GM23248 (cell line): ENCODE data around the gene DPM1. TPM values are rescaled to one million over a fixed set of nuclear protein-coding genes. Genes with fewer than 3 reads are reported as not detected.

ENCODE experiments used
- DNase-seq: peaks from one replicate; pipeline ENCODE4 v3.0.0-alpha.2; 2015
- H2AFZ ChIP-seq: fragments of 200-600 bp; sonication (generic); 2 replicates; pipeline ENCODE4 v1.6.1; 2016; ENCODE audit warnings: antibody characterized with exemption
- H3F3A ChIP-seq: fragments of 200-600 bp; sonication (generic); 2 replicates; pipeline ENCODE4 v1.6.1; 2016; ENCODE audit warnings: mild to moderate bottlenecking, antibody characterized with exemption, mixed run types; ENCODE audit not compliant: insufficient read depth
- H3K27ac ChIP-seq: fragments of 200-600 bp; sonication (generic); 2 replicates; pipeline ENCODE4 v1.5.1; 2016; ENCODE audit warnings: mild to moderate bottlenecking
- H3K27me3 ChIP-seq: fragments of 200-600 bp; sonication (generic); replicated peaks from 2 replicates; pipeline ENCODE4 v1.6.1; 2016; ENCODE audit warnings: mild to moderate bottlenecking; ENCODE audit not compliant: insufficient read depth
- H3K36me3 ChIP-seq: fragments of 200-600 bp; sonication (generic); 2 replicates; pipeline ENCODE4 v1.6.1; 2016; ENCODE audit warnings: low read depth, mild to moderate bottlenecking
- H3K4me1 ChIP-seq: fragments of 200-600 bp; sonication (generic); 2 replicates; pipeline ENCODE4 v1.6.1; 2016; ENCODE audit warnings: mild to moderate bottlenecking; ENCODE audit not compliant: insufficient read depth
- H3K4me2 ChIP-seq: fragments of 200-600 bp; sonication (generic); one replicate; pipeline ENCODE4 v1.6.1; 2016; ENCODE audit warnings: mild to moderate bottlenecking; ENCODE audit not compliant: unreplicated experiment
- H3K4me3 ChIP-seq: fragments of 200-600 bp; sonication (generic); 2 replicates; pipeline ENCODE4 v1.5.1; 2016; ENCODE audit warnings: mild to moderate bottlenecking
- H3K79me2 ChIP-seq: fragments of 200-600 bp; sonication (generic); 2 replicates; pipeline ENCODE4 v1.6.1; 2016; ENCODE audit warnings: mild to moderate bottlenecking; ENCODE audit not compliant: insufficient read depth
- H3K9ac ChIP-seq: fragments of 200-600 bp; sonication (generic); 2 replicates; pipeline ENCODE4 v1.6.1; 2016; ENCODE audit warnings: mild to moderate bottlenecking
- H3K9me2 ChIP-seq: fragments of 200-600 bp; sonication (generic); 2 replicates; pipeline ENCODE4 v1.6.1; 2016; ENCODE audit warnings: mixed run types, mild to moderate bottlenecking, moderate library complexity; ENCODE audit not compliant: insufficient read depth
- H3K9me3 ChIP-seq: fragments of 200-600 bp; sonication (generic); one replicate; pipeline ENCODE4 v1.6.1; 2017; ENCODE audit warnings: low read depth
- H4K20me1 ChIP-seq: fragments of 200-600 bp; sonication (generic); 2 replicates; pipeline ENCODE4 v1.6.0; 2016; ENCODE audit not compliant: insufficient read depth
- EZH2 ChIP-seq: fragments of 200-600 bp; sonication (generic); IDR thresholded peaks from 2 replicates; pipeline ENCODE4 v1.6.1; 2018; ENCODE audit warnings: antibody characterized with exemption, mild to moderate bottlenecking; ENCODE audit not compliant: insufficient read depth, poor library complexity, severe bottlenecking
- EZH2phosphoT487 ChIP-seq: fragments of 200-600 bp; sonication (generic); IDR thresholded peaks from 2 replicates; pipeline ENCODE4 v1.6.1; 2018; ENCODE audit warnings: antibody characterized with exemption, moderate library complexity, mild to moderate bottlenecking, low read depth; ENCODE audit not compliant: insufficient read depth
- WGBS, 2 experiments: methylation state at CpG; one replicate each; pipeline ENCODE4 v1.1.6; 2015 to 2017; ENCODE audit warnings: low lambda C conversion rate in 2 of 2, low coverage in 1 of 2; ENCODE audit errors: missing lambda C conversion rate in 2 of 2; 5-methylcytosine and 5-hydroxymethylcytosine counted together
- in situ Hi-C: fragments of 300-500 bp; cut with MboI; formaldehyde crosslinking; loops from 2 replicates; pipeline ENCODE4 v1.15.0; 2020
- polyA plus RNA-seq: library from polyadenylated mRNA; unstranded; fragments of >200 nt; fragmentation: Nextera tagmentation; extraction: Ambion mirVana; gene quantifications from 2 replicates; pipeline ENCODE4 v1.2.1, GENCODE V29; 2016
- total RNA-seq: library from RNA; depleted of rRNA; stranded (reverse); fragments of >200 nt; shearing (Covaris generic); gene quantifications from 2 replicates; pipeline ENCODE4 v1.2.3, GENCODE V29; 2014

DPM1 gene
- total and polyA plus RNA-seq, 2 experiments from 2014 or later, result 93.1 to 127 TPM

- in situ Hi-C loops, result no loop called here
- TF ChIP-seq EZH2phosphoT487 (no peak), EZH2 (no peak)
- H3K27ac ChIP-seq, result no peak overlapping the region
These were observed 31.8 kb downstream of the DPM1 start for GRCh38 chr20:50926530-50926929.

GRCh38 chr20:50924261-50924920 lies 33.9 kb downstream of the DPM1 start:
- H2AFZ ChIP-seq, result no peak overlapping the region
- H3K4me2 ChIP-seq, result no peak overlapping the region
- no peaks in the 10 kb centered on the region for H3K9me3 ChIP-seq
- H3K36me3 ChIP-seq, result peaks cover 20% of the 10 kb centered on the region
- H3F3A ChIP-seq, result peaks cover 17% of the 10 kb centered on the region
- no peak overlapping the region for H3K4me3 ChIP-seq
- WGBS, 2 experiments, result 57 to 66% methylated on average over 2 of the region's 2 CpGs
- peaks cover 27% of the 10 kb centered on the region for H4K20me1 ChIP-seq
- H3K27me3 ChIP-seq, result no peaks in the 10 kb centered on the region
- H3K9ac ChIP-seq, result no peak overlapping the region
- in situ Hi-C loops, result no loop called here
- H3K79me2 ChIP-seq, result peaks cover 100% of the 10 kb centered on the region
- peak; percentile 30 for DNase-seq
- no peaks in the 10 kb centered on the region for H3K9me2 ChIP-seq
- H3K27ac ChIP-seq, result peak overlapping the region; percentile 15
- H3K4me1 ChIP-seq, result peaks cover 50% of the 10 kb centered on the region
- TF ChIP-seq EZH2, result no peak
- no peak for TF ChIP-seq EZH2phosphoT487

More at GRCh38 chr20:50926530-50926929, 31.8 kb downstream of the DPM1 start:
- H3K4me3 ChIP-seq, result no peak overlapping the region
- H3K9ac ChIP-seq, result no peak overlapping the region
- H3K4me2 ChIP-seq, result no peak overlapping the region
- peaks cover 20% of the 10 kb centered on the region for H3K36me3 ChIP-seq
- DNase-seq, result no peak
- H2AFZ ChIP-seq, result no peak overlapping the region
- H3K9me3 ChIP-seq, result no peaks in the 10 kb centered on the region
- H4K20me1 ChIP-seq, result peaks cover 16% of the 10 kb centered on the region; the same call in 1 of the 2 replicates
- peaks cover 89% of the 10 kb centered on the region for H3K79me2 ChIP-seq
- H3K9me2 ChIP-seq, result no peaks in the 10 kb centered on the region
- WGBS, 2 experiments, result 44 to 59% methylated on average over 1 of the region's 1 CpG
- no peaks in the 10 kb centered on the region for H3K27me3 ChIP-seq
- peaks cover 9% of the 10 kb centered on the region; the same call in 1 of the 2 replicates for H3F3A ChIP-seq
- peaks cover 28% of the 10 kb centered on the region for H3K4me1 ChIP-seq

DNA sequence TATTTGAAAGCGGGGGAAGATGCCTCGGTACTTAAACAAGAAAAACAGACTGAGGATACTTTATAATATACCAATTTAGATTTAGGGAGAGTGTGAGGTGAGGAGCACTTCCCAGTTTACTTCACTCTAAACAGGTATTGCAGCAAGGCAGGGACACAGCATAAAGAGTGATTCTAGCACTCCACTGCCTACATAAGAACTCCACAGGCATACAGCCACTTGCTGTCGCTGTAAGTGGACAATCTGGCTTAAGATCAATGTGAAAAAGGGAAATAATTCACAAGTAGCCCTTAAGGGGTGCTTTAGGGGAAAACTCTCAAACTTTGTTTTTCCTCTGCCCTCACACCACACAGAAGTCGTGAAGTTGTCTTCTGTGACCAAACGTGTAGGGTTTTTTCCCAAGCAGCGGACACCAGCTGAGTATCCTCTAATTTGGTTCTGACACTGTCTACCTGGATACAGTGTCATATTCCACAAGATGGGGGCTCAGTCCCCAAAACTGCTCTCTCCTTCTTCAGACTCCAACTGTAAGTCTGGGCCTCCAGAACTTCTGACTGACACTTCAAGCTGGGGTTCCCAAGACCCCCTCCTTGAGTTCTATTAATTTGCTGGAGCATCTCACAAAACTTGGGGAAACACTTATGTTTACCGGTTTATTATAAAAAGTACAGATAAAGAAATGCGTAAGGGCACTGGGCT lies 36.4 kb downstream of the DPM1 start:
- TF ChIP-seq EZH2phosphoT487 (no peak), EZH2 (no peak)
- H3K27me3 ChIP-seq, result no peaks in the 10 kb centered on the region
- no peak overlapping the region for H3K4me2 ChIP-seq
- peaks cover 100% of the 10 kb centered on the region for H3K79me2 ChIP-seq
- H3K9me3 ChIP-seq, result no peaks in the 10 kb centered on the region
- H3K27ac ChIP-seq, result peak overlapping the region; percentile 63
- no peak overlapping the region for H3K4me3 ChIP-seq
- 70 to 81% methylated on average over 8 of the region's 8 CpGs for WGBS, 2 experiments
- no peak overlapping the region for H2AFZ ChIP-seq
- peaks cover 36% of the 10 kb centered on the region for H3F3A ChIP-seq
- no peaks in the 10 kb centered on the region for H3K9me2 ChIP-seq
- peaks cover 11% of the 10 kb centered on the region; the same call in 1 of the 2 replicates for H3K36me3 ChIP-seq
- H3K4me1 ChIP-seq, result peaks cover 49% of the 10 kb centered on the region
- H4K20me1 ChIP-seq, result peaks cover 21% of the 10 kb centered on the region
- in situ Hi-C loops, result no loop called here
- no peak for DNase-seq
- peak overlapping the region; percentile 63 for H3K9ac ChIP-seq

DNA sequence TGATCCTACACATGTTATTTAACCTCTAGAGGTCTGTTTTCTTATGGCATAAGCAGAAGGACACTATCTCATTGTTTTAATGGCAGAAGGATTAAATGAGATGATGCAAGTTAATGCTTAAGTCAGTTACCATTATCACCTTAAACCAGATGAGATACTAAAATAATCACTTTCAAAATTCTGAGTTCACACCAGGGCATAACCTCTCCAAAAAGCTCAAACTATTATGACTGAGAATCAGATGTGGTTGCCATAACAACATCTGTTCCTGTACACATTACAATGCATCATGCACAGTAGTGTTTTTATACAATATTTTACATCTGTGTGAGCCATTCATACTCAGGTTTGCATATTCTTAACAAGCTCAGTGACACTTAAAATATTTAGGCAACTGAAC lies 37.3 kb downstream of the DPM1 start:
- peaks cover 51% of the 10 kb centered on the region for H3K4me1 ChIP-seq
- no peak overlapping the region for H2AFZ ChIP-seq
- H3K79me2 ChIP-seq, result peaks cover 100% of the 10 kb centered on the region
- peaks cover 10% of the 10 kb centered on the region; the same call in 1 of the 2 replicates for H3K36me3 ChIP-seq
- H3K27ac ChIP-seq, result peak overlapping the region; percentile 63
- H3K4me3 ChIP-seq, result no peak overlapping the region
- H4K20me1 ChIP-seq, result peaks cover 21% of the 10 kb centered on the region
- no peaks in the 10 kb centered on the region for H3K9me3 ChIP-seq
- H3K9me2 ChIP-seq, result no peaks in the 10 kb centered on the region
- in situ Hi-C loops, result no loop called here
- DNase-seq, result peak; percentile 76
- TF ChIP-seq EZH2phosphoT487 (no peak), EZH2 (no peak)
- H3K27me3 ChIP-seq, result no peaks in the 10 kb centered on the region
- peaks cover 45% of the 10 kb centered on the region for H3F3A ChIP-seq
- H3K4me2 ChIP-seq, result no peak overlapping the region
- peak overlapping the region; percentile 63; the same call in 1 of the 2 replicates for H3K9ac ChIP-seq
